GM19455 (cell line): Measurements from ENCODE around the gene ZFP62.
"Not testable (repeated sequence)": the region's sequence is repeated elsewhere in the genome, so short reads cannot be mapped to it uniquely, and the experiment has no call there.

Experiments used
- ATAC-seq: cut with Tn5 transposase; IDR thresholded peaks from one replicate; pipeline ENCODE4 v1.9.1; 2021; ENCODE audit not compliant: unreplicated experiment

The ZFP62 gene

DNA sequence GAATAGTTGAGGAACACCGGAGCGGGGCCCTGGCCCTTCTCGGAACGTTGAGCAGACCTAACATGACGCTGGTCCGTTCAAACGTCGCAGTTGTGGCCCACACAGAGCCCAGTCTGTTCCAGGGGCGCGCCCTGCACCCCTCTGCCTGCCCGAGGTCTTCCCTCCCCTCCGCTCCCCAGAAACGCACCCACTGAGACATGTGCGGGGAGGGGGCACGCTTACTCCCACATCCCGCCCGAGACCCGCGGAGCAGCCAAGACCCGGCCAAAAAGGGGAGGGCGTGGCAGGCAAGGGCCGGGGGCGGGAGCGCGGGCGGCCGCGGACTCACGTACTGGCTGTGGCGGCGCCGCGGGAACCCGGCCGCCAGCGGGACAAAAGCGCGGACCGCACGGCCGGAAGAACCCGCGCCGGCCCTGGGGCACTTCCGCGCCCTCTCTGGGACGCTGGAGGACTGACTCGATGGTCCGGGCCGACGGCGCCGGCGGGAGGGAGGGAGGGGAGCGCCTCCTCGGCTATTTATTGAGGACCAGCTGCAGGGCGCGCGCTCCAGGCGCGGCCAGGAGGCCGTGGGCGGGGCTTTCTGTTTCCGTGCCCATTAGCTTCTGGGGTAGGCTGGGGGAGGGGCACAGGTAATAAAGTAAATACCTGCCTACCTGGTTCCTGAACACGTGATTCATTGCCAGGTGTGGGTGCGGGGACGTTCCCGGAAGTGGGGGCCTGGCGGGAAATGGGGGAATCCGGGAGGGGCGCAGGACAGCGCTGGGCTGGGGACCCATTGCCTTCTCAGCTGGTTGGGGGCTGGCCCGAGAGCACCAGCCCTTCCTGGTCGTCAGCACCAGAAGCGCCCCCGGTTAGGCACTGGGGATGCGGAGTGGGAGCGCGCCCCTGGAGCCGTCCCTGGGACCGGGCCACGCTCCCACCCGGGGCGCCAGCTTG is at the start of gene ZFP62:
Gene ZFP62 (minus strand): TSS at position 390 of the 936 bp plus-strand sequence. CDS start 57 bp downstream, at position 333.
- ATAC-seq: peak; percentile 81

DNA sequence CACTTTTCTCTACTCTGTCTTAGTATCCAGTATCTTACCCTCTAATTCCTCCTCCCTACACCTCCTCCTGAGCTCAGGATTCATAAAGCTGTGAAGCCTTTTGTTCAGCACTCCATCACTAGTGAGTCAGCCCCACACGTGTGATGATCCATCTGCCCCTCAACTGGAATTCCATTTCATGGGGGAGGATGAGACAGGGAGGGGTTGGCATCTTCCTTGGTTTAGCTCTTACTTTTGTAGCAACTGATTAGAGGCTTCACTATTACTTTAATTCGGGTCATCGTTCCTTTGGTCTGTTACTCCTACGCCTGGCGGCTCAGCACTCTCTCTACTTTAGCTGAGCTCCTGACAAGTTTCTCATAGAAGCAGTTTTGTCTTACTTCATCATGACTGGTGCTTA is 49.7 kb upstream of the ZFP62 start:
- no peak for ATAC-seq

DNA sequence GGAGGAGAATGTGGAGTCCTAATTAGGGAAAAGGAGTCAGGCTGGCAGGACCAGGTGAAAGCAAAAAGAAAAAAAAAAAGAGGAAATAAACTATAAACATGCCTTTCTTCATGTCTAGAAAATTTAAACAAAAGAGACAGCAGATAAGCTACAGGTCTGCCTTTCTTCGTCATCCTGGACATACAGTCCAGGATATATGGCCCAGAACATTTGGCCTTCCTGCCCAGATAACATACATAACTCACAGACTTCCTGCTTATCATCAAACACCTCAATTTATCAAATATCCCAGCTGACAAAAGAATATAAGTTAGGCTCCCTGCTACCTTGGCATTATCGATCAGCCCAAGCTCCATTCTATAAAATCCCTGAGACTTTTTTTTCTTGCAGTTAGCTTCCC is 49.1 kb upstream of the ZFP62 start:
- ATAC-seq: no peak

DNA sequence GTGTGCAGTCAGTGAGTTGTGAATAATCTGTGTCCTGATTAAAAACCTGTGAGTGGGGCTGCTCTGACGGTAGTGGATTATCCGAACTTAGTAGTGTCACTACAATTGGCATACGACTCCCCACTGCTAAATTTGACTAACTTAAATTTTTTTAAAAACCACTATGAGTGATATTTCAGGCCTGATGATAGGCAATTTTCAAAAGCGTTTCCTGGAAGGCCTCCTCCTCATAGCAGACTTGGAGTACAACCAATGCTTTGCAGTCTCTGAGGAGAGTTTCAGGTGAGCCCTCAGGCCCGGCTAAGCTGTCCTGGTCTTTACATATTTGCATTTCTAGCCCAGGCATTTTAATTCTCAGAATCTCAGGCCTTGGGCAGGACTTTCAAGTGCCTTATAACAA is 48.7 kb upstream of the ZFP62 start:
- no peak for ATAC-seq

DNA sequence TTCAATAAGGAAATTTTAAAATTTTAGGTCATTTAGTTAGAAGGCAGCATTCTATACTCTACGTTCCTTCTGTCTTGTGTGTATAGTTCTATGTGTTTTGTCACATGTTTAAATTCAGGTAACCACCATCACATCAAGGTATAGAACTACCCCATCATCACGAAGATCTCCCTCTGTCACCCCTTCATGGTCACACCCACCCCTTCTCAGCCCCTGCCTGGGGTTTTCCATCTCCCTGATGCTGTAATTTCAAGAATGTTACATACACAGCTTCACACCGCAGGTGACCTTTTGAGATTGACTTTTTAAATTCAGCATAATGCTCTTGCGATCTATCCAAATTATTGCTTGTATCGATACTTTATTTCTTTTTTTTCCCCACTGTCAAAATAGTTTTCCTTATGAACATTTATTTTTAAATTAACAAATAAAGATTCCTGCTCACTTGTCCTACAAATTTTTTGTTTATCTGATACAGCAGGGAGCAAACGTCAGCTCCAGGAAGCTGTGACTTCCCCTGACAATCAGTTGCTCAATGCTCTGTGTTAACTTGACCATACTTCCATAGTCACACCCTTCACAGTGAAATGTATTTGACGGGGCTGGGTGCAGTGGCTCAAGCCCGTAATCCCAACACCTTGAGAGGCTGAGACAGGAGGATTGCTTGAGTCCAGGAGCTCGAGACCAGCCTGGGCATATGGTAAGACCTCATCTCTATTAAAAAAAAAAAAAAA is 48.1 kb upstream of the ZFP62 start:
- ATAC-seq: no peak

DNA sequence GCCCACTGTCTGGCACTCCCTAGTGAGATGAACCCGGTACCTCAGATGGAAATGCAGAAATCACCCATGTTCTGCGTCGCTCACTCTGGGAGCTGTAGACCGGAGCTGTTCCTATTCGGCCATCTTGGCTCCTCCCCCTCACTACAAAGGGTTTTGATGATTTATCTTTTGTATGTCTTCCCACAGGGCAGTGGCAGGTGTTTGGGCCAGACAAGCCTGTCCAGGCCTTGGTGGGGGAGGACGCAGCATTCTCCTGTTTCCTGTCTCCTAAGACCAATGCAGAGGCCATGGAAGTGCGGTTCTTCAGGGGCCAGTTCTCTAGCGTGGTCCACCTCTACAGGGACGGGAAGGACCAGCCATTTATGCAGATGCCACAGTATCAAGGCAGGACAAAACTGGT is 47.3 kb upstream of the ZFP62 start:
- ATAC-seq: no peak

DNA sequence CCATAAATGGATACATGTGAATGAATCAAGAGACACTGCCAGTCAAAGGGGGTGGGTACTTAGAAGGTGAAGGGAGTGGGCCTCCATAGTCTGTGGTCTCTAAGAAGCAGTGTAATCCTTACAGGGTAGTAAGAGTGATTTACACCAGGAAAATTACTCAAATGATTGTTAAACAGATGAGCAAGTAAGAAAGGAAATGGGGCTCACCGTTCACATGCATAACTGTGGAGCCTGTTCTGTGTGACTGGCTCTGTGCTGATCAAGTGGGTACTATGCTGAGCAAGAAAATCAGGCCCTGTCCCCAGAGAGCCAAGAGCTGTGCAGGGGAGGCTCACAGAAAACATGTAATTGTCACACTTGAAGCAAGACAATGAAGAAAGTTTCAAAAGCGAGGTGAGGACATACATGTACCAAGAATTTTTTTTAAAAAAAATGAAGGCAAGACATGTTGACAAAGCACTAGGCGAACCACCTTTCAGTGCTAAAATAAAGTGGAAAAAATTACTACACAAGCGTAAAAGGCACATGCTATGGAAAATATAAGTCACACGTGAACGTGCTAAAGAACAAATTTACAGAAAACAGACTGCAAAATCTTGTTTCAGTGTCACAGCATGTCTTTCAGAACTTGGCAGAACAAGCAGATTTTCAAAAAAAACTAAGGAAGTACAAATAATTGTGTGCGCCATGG is 40.4 kb upstream of the ZFP62 start:
- no peak for ATAC-seq

DNA sequence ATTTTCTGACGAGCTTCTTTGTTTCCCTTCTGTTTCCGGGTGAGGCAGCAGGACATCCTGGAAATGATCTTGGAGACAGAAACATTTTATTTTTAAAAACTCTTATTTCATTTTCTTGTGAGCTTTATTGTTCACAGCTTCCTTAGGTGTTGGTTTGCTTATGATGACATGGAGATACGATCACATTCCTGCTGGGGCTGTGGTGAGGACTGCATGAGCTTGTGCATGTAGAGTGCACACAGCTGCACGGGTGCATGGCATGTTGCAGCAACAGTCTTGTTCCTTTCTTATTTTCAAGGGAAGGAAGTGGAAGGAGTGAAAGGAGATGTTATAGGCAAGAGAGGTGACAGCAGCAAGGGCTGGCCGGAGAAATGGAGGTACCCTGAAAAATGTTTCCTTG is 39.1 kb upstream of the ZFP62 start:
- ATAC-seq: no peak

DNA sequence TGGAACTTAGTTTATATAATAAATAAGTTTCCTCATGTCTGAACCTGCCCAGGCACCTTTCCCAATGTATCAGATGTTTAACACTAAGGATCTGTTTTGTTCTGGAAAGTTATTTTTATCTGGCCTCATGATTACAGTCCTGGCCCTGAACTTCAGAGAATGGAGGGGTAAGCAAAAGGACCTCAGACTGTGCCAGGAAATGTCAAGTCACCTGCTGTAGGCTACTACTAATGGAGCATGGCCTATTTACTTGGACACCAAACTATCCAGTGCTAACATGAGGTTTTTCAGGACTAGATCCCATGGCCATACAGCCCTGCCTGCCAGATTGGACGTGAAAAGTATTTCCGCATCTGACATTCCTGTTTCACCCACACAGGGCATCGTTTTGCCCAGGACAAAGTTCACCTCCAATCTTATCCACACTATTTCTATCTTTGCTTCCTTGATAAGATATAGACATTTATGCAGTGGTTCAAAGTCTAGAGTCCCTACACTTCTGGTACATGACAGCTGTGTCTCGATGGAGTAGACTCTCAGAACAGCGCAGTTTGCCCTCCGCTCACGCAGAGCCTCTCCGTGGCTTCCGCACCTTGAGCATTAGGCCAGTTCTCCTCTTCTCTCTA is 37.7 kb upstream of the ZFP62 start, which contains the start of gene BTNL8:
Gene BTNL8 (plus strand): TSS at position 539 of the 626 bp plus-strand sequence. CDS start 152 bp downstream, outside the sequence.
- no peak for ATAC-seq

DNA sequence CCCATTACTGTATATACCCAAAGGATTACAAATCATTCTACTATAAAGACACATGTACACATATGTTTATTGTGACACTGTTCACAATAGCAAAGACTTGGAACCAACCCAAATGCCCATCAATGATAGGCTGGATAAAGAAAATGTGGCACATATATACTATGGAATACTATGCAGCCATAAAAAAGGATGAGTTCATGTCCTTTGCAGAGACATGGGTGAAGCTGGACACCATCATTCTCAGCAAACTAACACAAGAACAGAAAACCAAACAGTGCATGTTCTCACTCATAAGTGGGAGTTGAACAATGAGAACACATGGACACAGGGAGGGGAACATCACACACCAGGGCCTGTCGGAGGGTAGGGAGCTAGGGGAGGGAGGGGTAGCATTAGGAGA is 34.3 kb upstream of the ZFP62 start:
- not testable (repeated sequence) for ATAC-seq

DNA sequence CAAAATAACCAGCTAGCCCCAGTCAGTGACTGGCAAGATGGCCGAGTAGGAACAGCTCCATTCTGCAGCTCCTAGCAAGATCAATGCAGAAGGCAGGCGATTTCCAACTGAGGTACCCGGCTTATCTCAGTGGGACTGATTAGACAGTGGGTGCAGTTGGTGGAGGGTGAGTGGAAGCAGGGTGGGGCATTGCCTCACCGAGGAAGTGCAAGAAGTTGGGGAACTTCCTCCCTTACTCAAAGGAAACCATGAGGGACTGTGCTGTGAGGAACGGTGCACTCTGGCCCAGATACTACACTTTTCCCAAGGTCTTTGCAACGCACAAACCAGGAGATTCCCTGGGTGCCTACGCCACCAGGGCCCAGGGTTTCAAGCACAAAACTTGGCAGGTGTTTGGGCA is 28.3 kb upstream of the ZFP62 start:
- ATAC-seq: no peak

DNA sequence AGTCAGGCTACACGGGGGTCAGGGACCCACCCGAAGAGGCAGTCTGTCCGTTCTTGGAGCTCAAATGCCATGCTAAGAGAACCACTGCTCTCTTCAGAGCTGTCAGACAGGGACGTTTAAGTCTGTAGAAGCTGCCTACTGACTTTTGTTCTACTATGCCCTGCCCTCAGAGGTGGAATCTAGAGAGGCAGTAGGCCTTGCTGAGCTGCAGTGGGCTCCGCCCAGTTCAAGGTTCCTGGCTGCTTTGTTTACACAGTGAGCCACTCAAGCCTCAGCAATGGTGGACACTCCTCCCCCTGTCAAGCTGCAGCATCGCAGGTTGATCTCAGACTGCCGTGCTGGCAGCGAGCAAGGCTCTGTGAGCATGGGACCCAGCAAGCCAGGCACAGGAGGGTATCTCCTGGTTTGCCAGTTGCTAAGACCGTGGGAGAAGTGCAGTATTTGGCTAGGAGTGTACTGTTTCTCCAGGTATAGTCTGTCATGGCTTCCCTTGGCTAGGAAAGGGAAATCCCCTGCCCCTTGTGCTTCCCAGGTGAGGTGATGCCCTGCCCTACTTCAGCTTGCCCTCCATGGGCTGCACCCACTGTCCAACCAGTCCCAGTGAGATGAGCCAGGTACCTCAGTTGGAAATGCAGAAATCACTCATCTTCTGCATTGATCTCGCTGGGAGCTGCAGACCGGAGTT is 24.9 kb upstream of the ZFP62 start:
- ATAC-seq: not testable (repeated sequence)

DNA sequence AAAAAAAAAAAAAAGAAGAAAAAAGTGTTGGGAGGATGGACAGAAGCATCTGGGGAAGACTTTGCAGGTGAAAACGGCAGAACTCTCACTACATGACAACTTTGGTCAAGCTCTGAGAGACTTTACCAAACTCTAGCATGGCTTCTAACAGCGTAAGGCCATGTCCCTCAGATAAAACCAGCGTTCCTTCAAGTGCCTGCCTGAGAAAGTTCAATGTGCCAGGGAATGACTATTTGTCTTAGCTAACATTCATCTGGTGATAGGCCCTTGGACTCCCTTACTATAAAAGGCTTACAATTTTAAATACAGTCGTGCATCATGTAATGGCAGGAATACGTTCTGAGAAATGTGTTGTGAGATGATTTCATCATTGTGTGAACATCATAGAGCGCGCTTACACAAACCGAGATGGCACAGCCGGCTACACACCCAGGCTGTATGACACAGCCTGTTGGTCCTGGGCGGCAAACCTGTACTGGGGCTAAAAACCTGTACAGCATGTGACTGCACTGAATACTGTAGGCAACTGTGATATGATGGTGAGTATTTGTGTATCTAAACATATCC is 14.9 kb upstream of the ZFP62 start:
- ATAC-seq: no peak

DNA sequence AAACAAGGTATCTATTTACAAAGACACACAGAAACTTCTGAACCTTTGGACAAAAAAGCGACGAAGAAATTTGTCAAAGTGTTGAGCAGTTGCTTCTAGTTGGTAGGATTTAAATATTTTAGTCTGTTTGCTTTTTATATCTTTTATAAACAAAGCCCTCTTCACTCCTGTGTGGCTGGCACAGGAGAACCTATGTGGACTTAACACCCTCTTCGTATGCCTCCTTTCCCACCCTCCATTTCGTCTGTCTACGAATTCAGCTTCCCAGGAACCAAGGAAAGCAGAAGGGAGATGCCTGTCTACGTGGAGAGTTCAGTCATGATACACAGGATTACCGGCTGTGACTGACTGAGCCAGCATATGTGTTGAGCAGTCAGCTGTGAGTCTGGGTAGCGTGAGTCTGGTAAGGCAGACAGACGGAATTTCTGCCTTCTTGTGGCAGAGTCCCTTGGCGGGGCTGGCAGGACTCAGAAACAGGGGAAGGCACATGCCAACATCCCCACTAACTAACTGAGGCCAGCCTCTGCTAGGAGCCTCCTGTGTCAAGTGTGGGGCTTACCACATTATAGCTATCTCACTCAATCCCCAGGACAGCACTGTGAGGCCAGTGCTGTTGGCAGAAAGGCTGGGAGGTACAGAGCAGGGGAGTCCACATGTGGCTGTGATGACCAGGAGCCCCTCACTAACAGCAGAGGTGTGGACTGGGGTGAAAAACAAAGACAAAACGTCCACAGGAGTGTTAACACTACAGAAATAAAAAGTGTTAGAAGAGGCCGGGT is 13.9 kb upstream of the ZFP62 start:
- no peak for ATAC-seq

DNA sequence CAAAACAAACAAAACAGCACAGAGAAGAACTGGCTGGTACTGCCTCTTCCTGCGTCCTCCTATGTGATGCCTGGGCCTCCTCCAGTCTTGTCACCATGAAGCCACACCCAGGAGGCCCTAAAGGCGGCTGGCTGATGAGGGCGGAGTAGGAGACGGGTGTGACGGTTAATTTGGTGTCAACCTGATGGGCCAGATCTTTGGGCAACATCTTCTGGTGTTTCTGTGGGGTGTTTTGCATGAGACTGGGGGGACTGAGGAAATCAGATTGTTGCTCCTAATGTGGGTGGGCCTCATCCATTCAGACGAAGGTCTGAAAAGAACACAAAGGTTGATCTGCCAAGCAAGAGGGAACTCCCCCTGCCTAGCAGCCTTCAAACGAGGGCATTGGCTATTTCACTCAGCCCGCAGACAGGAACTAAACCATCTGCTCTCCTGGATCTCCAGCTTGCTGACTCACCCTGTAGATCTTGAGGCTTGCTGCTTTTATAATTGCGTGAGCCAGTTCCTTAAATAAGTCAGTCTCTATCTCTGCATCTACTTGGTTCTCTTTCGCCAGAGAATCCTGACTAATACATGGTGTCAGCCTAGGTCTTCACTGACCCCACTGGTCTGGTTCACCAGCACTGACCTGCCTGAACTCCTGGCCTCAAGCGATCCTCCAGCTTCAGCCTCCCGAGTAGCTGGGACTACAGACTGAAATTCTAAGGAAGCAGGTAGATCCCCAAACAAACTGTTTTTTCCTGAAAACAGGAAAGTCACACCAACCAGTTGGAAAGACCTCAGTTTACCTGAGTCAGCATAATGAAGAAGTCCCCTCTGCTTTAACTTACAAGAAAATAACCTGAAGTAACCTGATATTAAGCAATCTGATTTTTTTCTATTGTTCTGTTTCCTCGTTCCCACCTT is 12.8 kb upstream of the ZFP62 start:
- no peak for ATAC-seq

DNA sequence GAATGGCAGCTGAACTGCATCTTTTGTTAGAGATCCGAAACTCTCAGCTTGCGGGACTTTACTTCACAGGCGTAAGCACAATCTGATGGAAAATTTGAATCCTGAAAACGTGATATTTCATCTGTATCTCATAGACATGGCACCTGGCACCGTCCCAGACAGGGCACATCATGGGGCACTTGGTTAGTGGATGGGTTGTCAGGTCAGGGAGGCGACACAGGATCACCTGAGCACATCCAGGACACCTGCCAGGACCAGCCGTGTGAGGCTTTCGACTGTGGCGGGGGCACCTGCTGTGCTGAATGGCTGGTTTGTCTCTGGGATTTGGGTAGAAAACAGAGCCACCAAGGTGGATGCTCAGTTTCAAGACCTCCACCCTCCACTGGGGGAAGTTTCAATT is 11.3 kb upstream of the ZFP62 start:
- ATAC-seq: no peak

DNA sequence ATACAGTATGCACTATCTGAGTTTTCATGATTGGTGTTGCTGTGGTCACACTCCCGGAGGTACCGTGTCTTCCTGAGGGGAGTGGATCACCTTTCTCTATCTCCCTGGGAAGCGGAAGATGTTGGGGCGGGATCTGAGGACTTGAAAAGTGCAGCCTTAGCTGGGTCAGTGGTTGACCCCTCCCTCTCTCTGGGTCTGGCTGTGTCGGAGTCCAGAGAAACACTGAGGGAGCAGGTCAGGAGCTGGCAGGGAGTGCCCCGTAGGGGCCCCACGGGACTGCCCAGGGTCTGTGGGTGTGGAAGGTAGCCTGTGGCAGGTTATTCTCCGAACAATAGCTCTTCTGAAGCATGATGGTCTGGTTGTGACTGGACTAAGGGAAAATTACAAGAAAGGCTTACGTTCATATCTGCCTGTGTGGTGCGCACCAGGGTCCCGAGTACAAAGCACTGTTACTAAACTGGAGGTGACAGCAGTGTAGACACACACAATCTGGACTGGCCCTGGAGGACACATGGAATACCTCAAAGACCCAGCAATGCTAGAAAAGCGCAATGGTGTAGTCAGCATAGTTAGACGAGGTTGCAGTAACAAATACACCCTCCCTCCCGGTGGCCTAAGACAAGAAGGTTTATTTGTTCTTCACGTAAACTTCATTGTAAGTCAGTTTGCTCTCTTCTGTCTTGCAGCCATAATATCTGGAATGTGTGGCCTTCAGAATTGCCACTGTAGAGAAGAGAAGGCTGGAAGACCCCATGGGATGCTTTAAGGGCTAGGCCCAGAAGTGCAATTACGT is 9.4 kb upstream of the ZFP62 start:
- no peak for ATAC-seq
